Transverse colon (tissue), 4 donors: Measurements from ENCODE around the gene SPON2. TPM values are rescaled to one million over a fixed set of nuclear protein-coding genes. Genes with fewer than 3 reads are reported as not detected.

Experiments used
- DNase-seq: peaks from one replicate; pipeline ENCODE4 v3.0.0-alpha.2; 2019
- H3K27ac ChIP-seq, 4 donors: fragments of 200-600 bp; sonication (generic); 2 replicates each; pipeline ENCODE4 v1.5.1; 2016 to 2018; ENCODE audit warnings: inconsistent platforms in 4 of 4
- H3K27me3 ChIP-seq: fragments of 200-600 bp; sonication (generic); 2 replicates; pipeline ENCODE4 v1.5.1; 2017; ENCODE audit warnings: inconsistent platforms
- H3K36me3 ChIP-seq, 4 donors: fragments of 200-600 bp; sonication (generic); 2 replicates each; pipeline ENCODE4 v1.5.1; 2017 to 2019; ENCODE audit warnings: inconsistent platforms in 4 of 4
- H3K4me1 ChIP-seq, 4 donors: fragments of 200-600 bp; sonication (generic); 2 replicates each; pipeline ENCODE4 v1.5.1; 2017 to 2020; ENCODE audit warnings: inconsistent platforms in 4 of 4
- H3K4me3 ChIP-seq, 4 donors: fragments of 200-600 bp; sonication (generic); 1 replicate in 1 of 4; 2 replicates in 3 of 4; pipeline versions ENCODE4 v1.5.1 to v1.6.1; 2017 to 2019; ENCODE audit warnings: inconsistent platforms in 4 of 4
- H3K9me3 ChIP-seq, 2 donors: fragments of 200-600 bp; sonication (generic); 2 replicates each; pipeline ENCODE4 v1.5.1; 2017 to 2019; ENCODE audit warnings: inconsistent platforms in 2 of 2
- CTCF ChIP-seq, 5 experiments: fragments of 200-600 bp in 3 of 5; fragments of 450-650 bp in 2 of 5; sonication (generic) in 3 of 5; IDR thresholded peaks; 1 replicate in 2 of 5; 2 replicates in 3 of 5; pipeline ENCODE4 v1.5.1; 2016 to 2017; ENCODE audit warnings: antibody characterized with exemption in 5 of 5, inconsistent platforms in 3 of 5, mild to moderate bottlenecking in 2 of 5, moderate library complexity in 1 of 5
- EP300 ChIP-seq: sonication (generic); formaldehyde crosslinking; IDR thresholded peaks from one replicate; pipeline ENCODE4 v1.6.1; 2017; ENCODE audit warnings: antibody characterized with exemption, low read depth
- POLR2A ChIP-seq: fragments of 450-650 bp; IDR thresholded peaks from one replicate; pipeline ENCODE4 v1.6.1; 2016; ENCODE audit warnings: antibody characterized with exemption, mild to moderate bottlenecking, moderate library complexity
- POLR2AphosphoS5 ChIP-seq, 3 donors: sonication (generic); formaldehyde crosslinking; IDR thresholded peaks; one replicate each; pipeline ENCODE4 v1.6.1; 2016; ENCODE audit warnings: antibody characterized with exemption in 3 of 3
- WGBS, 2 donors: methylation state at CpG; one replicate each; pipeline ENCODE4 v1.1.5; 2018; ENCODE audit warnings: low coverage in 1 of 2; 5-methylcytosine and 5-hydroxymethylcytosine counted together
- in situ Hi-C, 4 donors: fragments of 200-750 bp; cut with MboI; loops; one replicate each; pipeline versions ENCODE4 v1.15.0 to v1.15.1; 2017; ENCODE audit warnings: low sequenced_read_pairs in 3 of 4, low pct_ligation_motif_present in 1 of 4, low pct_unique_long_range_greater_than_20kb in 1 of 4
- intact Hi-C: fragments of 100-400 bp; cut with DNase I; formaldehyde crosslinking; loops from one replicate; pipeline ENCODE4 v1.15.1; 2023; ENCODE audit warnings: low total_unique reads
- total RNA-seq, 4 donors: library from RNA; depleted of rRNA; stranded (reverse); fragments of >200 nt; gene quantifications; one replicate each; pipeline ENCODE4 v1.1.0, GENCODE V29; 2016

Gene SPON2
- total RNA-seq, 4 donors from 2014 or later, result 45.4 to 127 (median 53.1) TPM

GRCh38 chr4:1212546-1213335 is 40.4 kb upstream of the SPON2 start:
- 93% methylated on average over 19 of the region's 20 CpGs; no CpG with 5 or more reads in 1 of the 2 donors for WGBS, 2 donors

GRCh38 chr4:1211891-1212545 is 39.6 kb upstream of the SPON2 start:
- H3K9me3 ChIP-seq, result no peaks in the 10 kb centered on the region
- intact Hi-C loops (loop anchor here (5.0 kb wide), 1 partner anchor 35 kb away; the partner anchor contains the start of gene CTBP1), in situ Hi-C loops (no loop called here)
- TF ChIP-seq CTCF (IDR thresholded peaks at IDR 0.05) (no peak), EP300 (no peak), POLR2A (no peak), POLR2AphosphoS5 (IDR thresholded peaks at IDR 0.05) (no peak)
- WGBS, 2 donors, result 32 to 66% methylated on average over 2 to 23 of the region's 34 CpGs
- peak overlapping the region; percentile 22 to 87 (median 68) for H3K27ac ChIP-seq
- no peak for DNase-seq
- peaks cover 31 to 49% (median 40%) of the 10 kb centered on the region in 4 donors for H3K4me1 ChIP-seq
- H3K27me3 ChIP-seq, result no peaks in the 10 kb centered on the region
- no peak overlapping the region for H3K4me3 ChIP-seq
- peaks cover 0 to 20% (median 6%) of the 10 kb centered on the region in 4 donors for H3K36me3 ChIP-seq

More at GRCh38 chr4:1212546-1213335, 40.4 kb upstream of the SPON2 start:
- Histone ChIP-seq H3K4me1 (peaks cover 29 to 46% (median 37%) of the 10 kb centered on the region in 4 donors), H3K27me3 (no peaks in the 10 kb centered on the region), H3K36me3 (peaks cover 0 to 20% (median 6%) of the 10 kb centered on the region in 4 donors), H3K9me3 (no peaks in the 10 kb centered on the region), H3K4me3 (no peak overlapping the region), H3K27ac (peak overlapping the region; percentile 22 to 87 (median 68))
- in situ Hi-C loops, result no loop called here
- intact Hi-C loops, result loop anchor here (5.0 kb wide), 1 partner anchor 35 kb away; the partner anchor contains the start of gene CTBP1
- DNase-seq, result no peak
- no peak for TF ChIP-seq POLR2A

GRCh38 chr4:1211371-1211770 is 39.0 kb upstream of the SPON2 start:
- no peaks in the 10 kb centered on the region for H3K9me3 ChIP-seq
- WGBS, 2 donors, result 85 to 96% methylated on average over 12 to 13 of the region's 13 CpGs
- in situ Hi-C loops (no loop called here), intact Hi-C loops (loop anchor here (5.0 kb wide), 1 partner anchor 36 kb away; the partner anchor contains the start of gene CTBP1)
- peak; percentile 3 for DNase-seq
- peaks cover 31 to 53% (median 37%) of the 10 kb centered on the region in 4 donors for H3K4me1 ChIP-seq
- H3K27me3 ChIP-seq, result no peaks in the 10 kb centered on the region
- H3K27ac ChIP-seq, result peak overlapping the region; percentile 22 to 87 (median 68)
- H3K36me3 ChIP-seq, result peaks cover 0 to 20% (median 6%) of the 10 kb centered on the region in 4 donors
- TF ChIP-seq CTCF (IDR thresholded peaks at IDR 0.05) (no peak), POLR2A (no peak)
- no peak overlapping the region for H3K4me3 ChIP-seq

GRCh38 chr4:1210971-1211370 is 38.6 kb upstream of the SPON2 start:
- H3K4me3 ChIP-seq, result no peak overlapping the region
- peak overlapping the region; percentile 22 to 87 (median 68) for H3K27ac ChIP-seq
- intact Hi-C loops (loop anchor here (5.0 kb wide), 1 partner anchor 36 kb away; the partner anchor contains the start of gene CTBP1), in situ Hi-C loops (no loop called here)
- no peaks in the 10 kb centered on the region for H3K27me3 ChIP-seq
- no peak for TF ChIP-seq POLR2A
- TF ChIP-seq POLR2AphosphoS5 (IDR thresholded peaks at IDR 0.05), result no peak
- TF ChIP-seq EP300, result no peak
- no peak for TF ChIP-seq CTCF (IDR thresholded peaks at IDR 0.05)
- H3K9me3 ChIP-seq, result no peaks in the 10 kb centered on the region
- H3K4me1 ChIP-seq, result peaks cover 31 to 57% (median 39%) of the 10 kb centered on the region in 4 donors
- peak; percentile 10 for DNase-seq
- WGBS, 2 donors, result 80% methylated on average over 10 of the region's 10 CpGs; no CpG with 5 or more reads in 1 of the 2 donors
- peaks cover 0 to 19% (median 6%) of the 10 kb centered on the region in 4 donors for H3K36me3 ChIP-seq
